Measurements from ENCODE around the gene YTHDF2. TPM values are rescaled to one million over a fixed set of nuclear protein-coding genes. Genes with fewer than 3 reads are reported as not detected.

YTHDF2 gene
- total and polyA plus RNA-seq, 9 of the 15 experiments (the other 6 are each of a cell fraction or from before 2014, with no cell fraction given), result 41.0 to 111 (median 83.3) TPM

DNA sequence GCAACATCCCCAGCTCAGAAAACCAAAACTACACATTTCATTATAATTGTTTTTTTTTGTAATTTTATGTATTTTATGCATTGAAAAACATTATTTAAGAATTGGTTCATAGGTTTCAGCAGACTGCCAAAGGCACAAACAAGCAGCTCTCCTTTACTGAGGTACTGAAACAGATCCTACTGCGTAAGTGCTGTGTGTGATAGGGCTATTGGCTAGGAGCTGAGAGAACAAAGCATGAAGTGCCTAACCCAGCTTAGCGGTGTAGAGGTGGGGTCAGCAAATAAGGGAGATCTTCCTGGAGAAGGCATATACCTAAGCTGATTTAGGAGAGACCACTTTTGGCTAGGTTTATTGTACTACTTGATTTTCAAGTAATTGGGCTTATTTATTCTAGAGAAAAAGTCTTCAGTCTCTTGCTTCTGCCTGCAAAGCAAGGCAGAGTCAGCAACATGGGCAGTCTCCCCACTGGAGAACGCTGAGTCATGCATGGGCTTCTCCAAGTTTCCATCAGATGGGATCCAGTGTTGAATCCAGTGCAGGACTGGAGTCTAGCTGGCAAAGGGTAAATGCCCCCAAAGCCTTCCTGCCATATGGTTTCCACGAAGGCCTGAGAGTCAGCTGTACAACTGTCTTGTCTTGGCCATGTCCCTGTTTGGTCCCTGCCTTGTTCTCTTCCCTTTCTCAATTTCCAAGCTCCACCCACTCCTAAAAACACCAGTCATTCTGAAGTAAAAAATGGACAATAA lies 18.0 kb upstream of the YTHDF2 start:
- WGBS (ENCODE audit: insufficient coverage, low coverage, missing lambda C conversion rate), result 20% methylated on average over 4 of the region's 4 CpGs
- H2AFZ ChIP-seq (ENCODE audit: low read depth, low read length), result peak overlapping the region; percentile 88
- H3K9me3 ChIP-seq (replicated peaks; ENCODE audit: control insufficient read depth, insufficient read depth, low read depth, low read length), result no peaks in the 10 kb centered on the region
- intact Hi-C loops (cut with micrococcal nuclease) (no loop called here), in situ Hi-C loops (cut with MboI) (no loop called here)
- FAIRE-seq, result peak; percentile 95
- H3K4me3 ChIP-seq, result no peak overlapping the region
- no peaks in the 10 kb centered on the region for H3K79me2 ChIP-seq (ENCODE audit: control insufficient read depth, insufficient read depth, low read length)
- CTCF ChIA-PET (ENCODE audit: low intra/inter-chr PET ratio), result no interaction called here
- peaks cover 12% of the 10 kb centered on the region; the same call in 1 of the 3 replicates for H3K36me3 ChIP-seq (ENCODE audit: control insufficient read depth, insufficient read depth, low read length)
- H3K9ac ChIP-seq (ENCODE audit: insufficient read depth in 1 of 2, low read depth in 2 of 2, low read length in 2 of 2), result peak overlapping the region; percentile 21 to 52; a peak in 3 of 4 replicates
- H4K20me1 ChIP-seq (replicated peaks; ENCODE audit: control insufficient read depth, insufficient read depth, low read length), result no peaks in the 10 kb centered on the region
- H3K9me1 ChIP-seq (ENCODE audit: control insufficient read depth, insufficient read depth, low read length), result no peaks in the 10 kb centered on the region
- peak overlapping the region; percentile 66 for H3K27ac ChIP-seq (ENCODE audit: extremely low read depth, low read depth, low read length)
- POLR2A ChIA-PET, result interaction anchor here (0.5 to 4.7 kb wide), 19 partner anchors 9 to 140 kb away, joined by 3 to 23 read pairs (median 4); partner anchors contain the start of genes RNU11, TAF12 and YTHDF2
- H3K4me2 ChIP-seq (ENCODE audit: insufficient read depth, low read length), result peak overlapping the region; percentile 69
- BruUV-seq (replicated peaks), result no TSS peak
- peaks cover 0 to 17% of the 10 kb centered on the region in 2 experiments; a peak in 3 of 5 replicates for H3K4me1 ChIP-seq (replicated peaks in 1 of 2; ENCODE audit: control insufficient read depth in 2 of 2, insufficient read depth in 2 of 2, low read length in 2 of 2)
- H3K27me3 ChIP-seq (ENCODE audit: control insufficient read depth in 2 of 2, insufficient read depth in 2 of 2, low read length in 2 of 2), result no peaks in the 10 kb centered on the region
- ATAC-seq, result peak; percentile 83
- peak; percentile 57 to 80 (median 63) for DNase-seq (ENCODE audit: extremely low read depth in 1 of 4, low spot score in 3 of 4)
- TF ChIP-seq PTTG1 (tag; IDR thresholded peaks at IDR 0.05; ENCODE audit: low read depth) (no peak), ZSCAN32 (CRISPR knock-in tag; IDR thresholded peaks at IDR 0.05) (peak; percentile 52; the same call in 1 of the 2 replicates), NCOR1 (IDR thresholded peaks at IDR 0.05) (peak; percentile 10; the same call in 1 of the 2 replicates), ZNF316 (IDR thresholded peaks at IDR 0.05) (peak; percentile 99), ARNT (IDR thresholded peaks at IDR 0.05) (0 out of 4 replicates have a peak, but pooled peaks of 1 of the 2 experiments have one; percentile 11), CBFA2T2 (conservative IDR thresholded peaks at IDR 0.05) (no peak), FOXP1 (CRISPR knock-in tag; IDR thresholded peaks at IDR 0.05) (no peak), BMI1 (IDR thresholded peaks at IDR 0.05; ENCODE audit: low read length) (no peak), ETV1 (tag; conservative IDR thresholded peaks at IDR 0.05; ENCODE audit: low read depth) (no peak), TAF9B (IDR thresholded peaks at IDR 0.05; ENCODE audit: partially characterized antibody) (peak; percentile 21), C11orf30 (IDR thresholded peaks at IDR 0.05; ENCODE audit: low read depth) (peak; percentile 98), HIVEP1 (CRISPR knock-in tag; IDR thresholded peaks at IDR 0.05) (no peak), ZNF143 (CRISPR knock-in tag; IDR thresholded peaks at IDR 0.05) (no peak)
- TF ChIP-seq, protein P1, sequence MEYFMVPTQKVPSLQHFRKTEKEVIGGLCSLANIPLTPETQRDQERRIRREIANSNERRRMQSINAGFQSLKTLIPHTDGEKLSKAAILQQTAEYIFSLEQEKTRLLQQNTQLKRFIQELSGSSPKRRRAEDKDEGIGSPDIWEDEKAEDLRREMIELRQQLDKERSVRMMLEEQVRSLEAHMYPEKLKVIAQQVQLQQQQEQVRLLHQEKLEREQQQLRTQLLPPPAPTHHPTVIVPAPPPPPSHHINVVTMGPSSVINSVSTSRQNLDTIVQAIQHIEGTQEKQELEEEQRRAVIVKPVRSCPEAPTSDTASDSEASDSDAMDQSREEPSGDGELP (CRISPR knock-in tag; IDR thresholded peaks at IDR 0.05; ENCODE audit: borderline replicate concordance), result peak; percentile 74; the same call in 1 of the 2 replicates
- TF ChIP-seq, protein P2, sequence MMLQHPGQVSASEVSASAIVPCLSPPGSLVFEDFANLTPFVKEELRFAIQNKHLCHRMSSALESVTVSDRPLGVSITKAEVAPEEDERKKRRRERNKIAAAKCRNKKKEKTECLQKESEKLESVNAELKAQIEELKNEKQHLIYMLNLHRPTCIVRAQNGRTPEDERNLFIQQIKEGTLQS (IDR thresholded peaks at IDR 0.05), result peak; percentile 72
- TF ChIP-seq, protein P2 (CRISPR knock-in tag; conservative IDR thresholded peaks at IDR 0.05), result no peak
- TF ChIP-seq, protein P3, sequence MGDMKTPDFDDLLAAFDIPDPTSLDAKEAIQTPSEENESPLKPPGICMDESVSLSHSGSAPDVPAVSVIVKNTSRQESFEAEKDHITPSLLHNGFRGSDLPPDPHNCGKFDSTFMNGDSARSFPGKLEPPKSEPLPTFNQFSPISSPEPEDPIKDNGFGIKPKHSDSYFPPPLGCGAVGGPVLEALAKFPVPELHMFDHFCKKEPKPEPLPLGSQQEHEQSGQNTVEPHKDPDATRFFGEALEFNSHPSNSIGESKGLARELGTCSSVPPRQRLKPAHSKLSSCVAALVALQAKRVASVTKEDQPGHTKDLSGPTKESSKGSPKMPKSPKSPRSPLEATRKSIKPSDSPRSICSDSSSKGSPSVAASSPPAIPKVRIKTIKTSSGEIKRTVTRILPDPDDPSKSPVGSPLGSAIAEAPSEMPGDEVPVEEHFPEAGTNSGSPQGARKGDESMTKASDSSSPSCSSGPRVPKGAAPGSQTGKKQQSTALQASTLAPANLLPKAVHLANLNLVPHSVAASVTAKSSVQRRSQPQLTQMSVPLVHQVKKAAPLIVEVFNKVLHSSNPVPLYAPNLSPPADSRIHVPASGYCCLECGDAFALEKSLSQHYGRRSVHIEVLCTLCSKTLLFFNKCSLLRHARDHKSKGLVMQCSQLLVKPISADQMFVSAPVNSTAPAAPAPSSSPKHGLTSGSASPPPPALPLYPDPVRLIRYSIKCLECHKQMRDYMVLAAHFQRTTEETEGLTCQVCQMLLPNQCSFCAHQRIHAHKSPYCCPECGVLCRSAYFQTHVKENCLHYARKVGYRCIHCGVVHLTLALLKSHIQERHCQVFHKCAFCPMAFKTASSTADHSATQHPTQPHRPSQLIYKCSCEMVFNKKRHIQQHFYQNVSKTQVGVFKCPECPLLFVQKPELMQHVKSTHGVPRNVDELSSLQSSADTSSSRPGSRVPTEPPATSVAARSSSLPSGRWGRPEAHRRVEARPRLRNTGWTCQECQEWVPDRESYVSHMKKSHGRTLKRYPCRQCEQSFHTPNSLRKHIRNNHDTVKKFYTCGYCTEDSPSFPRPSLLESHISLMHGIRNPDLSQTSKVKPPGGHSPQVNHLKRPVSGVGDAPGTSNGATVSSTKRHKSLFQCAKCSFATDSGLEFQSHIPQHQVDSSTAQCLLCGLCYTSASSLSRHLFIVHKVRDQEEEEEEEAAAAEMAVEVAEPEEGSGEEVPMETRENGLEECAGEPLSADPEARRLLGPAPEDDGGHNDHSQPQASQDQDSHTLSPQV (IDR thresholded peaks at IDR 0.05), result peak; percentile 76; the same call in 1 of the 2 replicates
